ENCODE results near the gene FGF14. TPM values are rescaled to one million over a fixed set of nuclear protein-coding genes. Genes with fewer than 3 reads are reported as not detected.

Gene FGF14
- total RNA-seq, 1 experiment from 2014 or later = 0.22 TPM

GRCh38 chr13:102103469-102103868 is 298.4 kb downstream of the FGF14 start:
- H3K14ac ChIP-seq (ENCODE audit: insufficient read depth, low read length) = no peak overlapping the region
- no peak overlapping the region for H3K27ac ChIP-seq (ENCODE audit: insufficient read length, low read depth, low read length)
- H4K8ac ChIP-seq (replicated peaks; ENCODE audit: insufficient read length, low read depth, low read length) = no peak overlapping the region
- DNase-seq = no peak
- no CpG with 5 or more reads among the region's 3 CpGs for WGBS (ENCODE audit: extremely low coverage, insufficient read length, low lambda C conversion rate)
- Mint-ChIP-seq H3K9me3 (no peaks in the 10 kb centered on the region), H3K27me3 (ENCODE audit: low read depth) (no peaks in the 10 kb centered on the region), H3K4me3 (no peak overlapping the region), H3K36me3 (ENCODE audit: insufficient read depth in 1 of 3, low read depth in 3 of 3) (no peaks in the 10 kb centered on the region), H3K4me1 (no peaks in the 10 kb centered on the region), H3K27ac (no peak overlapping the region)
- H3K18ac ChIP-seq (ENCODE audit: insufficient read length, low read depth, low read length) = no peak overlapping the region
- H3K9me3 ChIP-seq (ENCODE audit: control insufficient read depth, low read depth, low read length) = no peaks in the 10 kb centered on the region
- no peaks in the 10 kb centered on the region for H3K79me2 ChIP-seq (ENCODE audit: insufficient read depth, low read length)
- no peaks in the 10 kb centered on the region for H3K23me2 ChIP-seq (ENCODE audit: insufficient read length, low read depth, low read length, poor library complexity, severe bottlenecking)
- H3K4me1 ChIP-seq (ENCODE audit: insufficient read depth, low read length) = no peaks in the 10 kb centered on the region
- no peak overlapping the region for H4K91ac ChIP-seq (ENCODE audit: insufficient read length, low read depth, low read length)
- H2BK5ac ChIP-seq (ENCODE audit: insufficient read length, low read length) = no peak overlapping the region
- no peak overlapping the region for H2BK20ac ChIP-seq (ENCODE audit: low read depth, low read length, poor library complexity, severe bottlenecking)
- H3K23ac ChIP-seq (ENCODE audit: insufficient read length, low read depth, low read length) = no peak overlapping the region
- no peak overlapping the region for H2AK5ac ChIP-seq (ENCODE audit: insufficient read length, low read length)
- no peak overlapping the region for H3K56ac ChIP-seq (ENCODE audit: insufficient read length, low read depth, low read length)
- H3K79me1 ChIP-seq (ENCODE audit: insufficient read depth, low read depth, low read length, poor library complexity, severe bottlenecking) = no peaks in the 10 kb centered on the region
- no peak overlapping the region for H4K5ac ChIP-seq (ENCODE audit: insufficient read length, low read depth, low read length)
- TF ChIP-seq, protein P1, sequence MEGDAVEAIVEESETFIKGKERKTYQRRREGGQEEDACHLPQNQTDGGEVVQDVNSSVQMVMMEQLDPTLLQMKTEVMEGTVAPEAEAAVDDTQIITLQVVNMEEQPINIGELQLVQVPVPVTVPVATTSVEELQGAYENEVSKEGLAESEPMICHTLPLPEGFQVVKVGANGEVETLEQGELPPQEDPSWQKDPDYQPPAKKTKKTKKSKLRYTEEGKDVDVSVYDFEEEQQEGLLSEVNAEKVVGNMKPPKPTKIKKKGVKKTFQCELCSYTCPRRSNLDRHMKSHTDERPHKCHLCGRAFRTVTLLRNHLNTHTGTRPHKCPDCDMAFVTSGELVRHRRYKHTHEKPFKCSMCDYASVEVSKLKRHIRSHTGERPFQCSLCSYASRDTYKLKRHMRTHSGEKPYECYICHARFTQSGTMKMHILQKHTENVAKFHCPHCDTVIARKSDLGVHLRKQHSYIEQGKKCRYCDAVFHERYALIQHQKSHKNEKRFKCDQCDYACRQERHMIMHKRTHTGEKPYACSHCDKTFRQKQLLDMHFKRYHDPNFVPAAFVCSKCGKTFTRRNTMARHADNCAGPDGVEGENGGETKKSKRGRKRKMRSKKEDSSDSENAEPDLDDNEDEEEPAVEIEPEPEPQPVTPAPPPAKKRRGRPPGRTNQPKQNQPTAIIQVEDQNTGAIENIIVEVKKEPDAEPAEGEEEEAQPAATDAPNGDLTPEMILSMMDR (conservative IDR thresholded peaks at IDR 0.05) = no peak
- no peak overlapping the region for H3K4ac ChIP-seq (ENCODE audit: low read depth, low read length)
- H2AFZ ChIP-seq (ENCODE audit: low read length) = no peak overlapping the region
- H3T11ph ChIP-seq (ENCODE audit: low read length) = no peak overlapping the region
- H3K9ac ChIP-seq (ENCODE audit: extremely low read depth, insufficient read length, low read length) = no peak overlapping the region
- no peak overlapping the region for H2BK12ac ChIP-seq (ENCODE audit: insufficient read length, low read depth, low read length)
- H3K27me3 ChIP-seq (ENCODE audit: insufficient read depth, low read length) = no peaks in the 10 kb centered on the region
- H3K4me2 ChIP-seq (ENCODE audit: insufficient read depth, insufficient read length, low read length) = no peak overlapping the region
- no peak overlapping the region for H2BK15ac ChIP-seq (ENCODE audit: low read depth, low read length)
- no peaks in the 10 kb centered on the region for H4K20me1 ChIP-seq (ENCODE audit: control insufficient read depth, insufficient read depth, insufficient read length)
- no peak overlapping the region for H2BK120ac ChIP-seq (ENCODE audit: low read depth, low read length, poor library complexity, severe bottlenecking)

All from H9 (cell line).